Mesenchymal stem cell (in vitro differentiated cells and primary cell): ENCODE data around the gene IGF2R.

Source experiments
- DNase-seq: peaks from one replicate; pipeline ENCODE4 v3.0.0-alpha.2; 2013
- H2AFZ ChIP-seq: one replicate; pipeline ENCODE4 v1.6.1; 2013; ENCODE audit warnings: low read depth, mild to moderate bottlenecking, control low read depth, inconsistent platforms, low read length, moderate library complexity
- H2AK5ac ChIP-seq: 2 replicates; pipeline ENCODE4 v1.6.1; 2013; ENCODE audit warnings: low read length, moderate library complexity, mild to moderate bottlenecking, inconsistent platforms; ENCODE audit not compliant: severe bottlenecking
- H2BK120ac ChIP-seq: one replicate; pipeline ENCODE4 v1.6.1; 2013; ENCODE audit warnings: low read depth, mild to moderate bottlenecking, inconsistent platforms, low read length, moderate library complexity
- H2BK12ac ChIP-seq, 2 experiments: one replicate each; pipeline ENCODE4 v1.6.1; 2013; ENCODE audit warnings: inconsistent platforms in 2 of 2, low read length in 2 of 2, mild to moderate bottlenecking in 2 of 2, moderate library complexity in 2 of 2, control low read depth in 1 of 2
- H2BK15ac ChIP-seq: one replicate; pipeline ENCODE4 v1.6.1; 2013; ENCODE audit warnings: mild to moderate bottlenecking, low read depth, inconsistent platforms; ENCODE audit not compliant: poor library complexity, severe bottlenecking
- H2BK5ac ChIP-seq: 2 replicates; pipeline ENCODE4 v1.6.1; 2013; ENCODE audit warnings: low read depth, mild to moderate bottlenecking, low read length, control low read depth, inconsistent platforms; ENCODE audit not compliant: poor library complexity, severe bottlenecking
- H3K14ac ChIP-seq, 2 experiments: one replicate each; pipeline ENCODE4 v1.6.1; 2013; ENCODE audit warnings: inconsistent platforms in 2 of 2, low read length in 2 of 2, control low read depth in 1 of 2, mild to moderate bottlenecking in 1 of 2, moderate library complexity in 1 of 2
- H3K18ac ChIP-seq, 2 experiments: one replicate each; pipeline ENCODE4 v1.6.1; 2013; ENCODE audit warnings: inconsistent platforms in 2 of 2, low read length in 2 of 2, control low read depth in 1 of 2, low read depth in 1 of 2, mild to moderate bottlenecking in 1 of 2
- H3K23ac ChIP-seq, 2 experiments: one replicate each; pipeline ENCODE4 v1.6.1; 2013; ENCODE audit warnings: inconsistent platforms in 2 of 2, low read length in 2 of 2, mild to moderate bottlenecking in 2 of 2, moderate library complexity in 2 of 2, control low read depth in 1 of 2
- H3K27ac ChIP-seq: 2 replicates; pipeline ENCODE4 v1.5.1; 2013; ENCODE audit warnings: mild to moderate bottlenecking, moderate library complexity, low read length, control low read depth, inconsistent platforms; ENCODE audit not compliant: poor library complexity, severe bottlenecking
- H3K27me3 ChIP-seq, 2 experiments: 2 replicates each; pipeline versions ENCODE4 v1.6.1 to v1.7.0; 2013; ENCODE audit warnings: low read length in 2 of 2, mild to moderate bottlenecking in 2 of 2, moderate library complexity in 2 of 2, control low read depth in 1 of 2, inconsistent platforms in 1 of 2; ENCODE audit not compliant: control insufficient read depth in 1 of 2, insufficient read depth in 1 of 2
- H3K36me3 ChIP-seq, 2 experiments: 2 replicates each; pipeline versions ENCODE4 v1.6.1 to v1.7.0; 2013; ENCODE audit warnings: low read length in 2 of 2, control low read depth in 1 of 2, inconsistent platforms in 1 of 2, low read depth in 1 of 2, mild to moderate bottlenecking in 1 of 2; ENCODE audit not compliant: insufficient read depth in 2 of 2, control insufficient read depth in 1 of 2
- H3K4ac ChIP-seq, 2 experiments: one replicate each; pipeline ENCODE4 v1.6.1; 2013; ENCODE audit warnings: inconsistent platforms in 2 of 2, low read length in 2 of 2, mild to moderate bottlenecking in 2 of 2, moderate library complexity in 2 of 2, control low read depth in 1 of 2, low read depth in 1 of 2
- H3K4me1 ChIP-seq: 2 replicates; pipeline ENCODE4 v1.6.1; 2013; ENCODE audit warnings: low read depth, low read length, control low read depth; ENCODE audit not compliant: control insufficient read depth, insufficient read depth
- H3K4me2 ChIP-seq: 2 replicates; pipeline ENCODE4 v1.6.1; 2013; ENCODE audit warnings: low read length, mild to moderate bottlenecking, inconsistent platforms; ENCODE audit not compliant: poor library complexity, severe bottlenecking
- H3K4me3 ChIP-seq, 2 experiments: 2 replicates each; pipeline versions ENCODE4 v1.5.1 to v1.7.0; 2013; ENCODE audit warnings: low read length in 2 of 2, mild to moderate bottlenecking in 2 of 2, control low read depth in 1 of 2, low read depth in 1 of 2; ENCODE audit not compliant: insufficient read depth in 1 of 2
- H3K79me1 ChIP-seq: replicated peaks from 2 replicates; pipeline ENCODE4 v1.6.1; 2013; ENCODE audit warnings: mild to moderate bottlenecking, control low read depth, low read length, inconsistent platforms; ENCODE audit not compliant: poor library complexity, severe bottlenecking
- H3K9ac ChIP-seq: 2 replicates; pipeline ENCODE4 v1.7.0; 2013; ENCODE audit warnings: mild to moderate bottlenecking, low read length, moderate library complexity
- H3K9me3 ChIP-seq: 2 replicates; pipeline ENCODE4 v1.7.0; 2013; ENCODE audit warnings: mild to moderate bottlenecking, low read length; ENCODE audit not compliant: control insufficient read depth
- H4K8ac ChIP-seq: one replicate; pipeline ENCODE4 v1.6.1; 2013; ENCODE audit warnings: inconsistent platforms, mild to moderate bottlenecking, low read length, moderate library complexity
- H4K91ac ChIP-seq: one replicate; pipeline ENCODE4 v1.6.1; 2013; ENCODE audit warnings: mild to moderate bottlenecking, low read length, inconsistent platforms
- WGBS: methylation state at CpG from one replicate; pipeline ENCODE4 v1.1.7; 2013; ENCODE audit warnings: mixed read lengths; 5-methylcytosine and 5-hydroxymethylcytosine counted together

Gene IGF2R

GRCh38 chr6:160057080-160057479 is 88.2 kb downstream of the IGF2R start:
- Histone ChIP-seq H2AK5ac (no peak overlapping the region), H3K23ac (no peak overlapping the region), H3K36me3 (peaks cover 62 to 97% of the 10 kb centered on the region in 2 experiments), H3K4me2 (no peak overlapping the region), H3K4me1 (no peaks in the 10 kb centered on the region), H4K91ac (no peak overlapping the region), H3K18ac (no peak overlapping the region), H2BK15ac (no peak overlapping the region), H4K8ac (no peak overlapping the region), H2BK5ac (no peak overlapping the region), H3K27ac (no peak overlapping the region), H3K4ac (no peak overlapping the region), H3K79me1 (peaks cover 44% of the 10 kb centered on the region), H3K14ac (no peak overlapping the region), H3K4me3 (no peak overlapping the region), H2BK120ac (no peak overlapping the region), H2AFZ (no peak overlapping the region), H2BK12ac (no peak overlapping the region), H3K9ac (no peak overlapping the region), H3K27me3 (no peaks in the 10 kb centered on the region), H3K9me3 (no peaks in the 10 kb centered on the region)
- no peak for DNase-seq
- 96% methylated on average over 6 of the region's 6 CpGs for WGBS

GRCh38 chr6:160058603-160059215 is 89.8 kb downstream of the IGF2R start:
- H2BK120ac ChIP-seq: no peak overlapping the region
- H3K36me3 ChIP-seq: peaks cover 71 to 96% of the 10 kb centered on the region in 2 experiments
- H3K9me3 ChIP-seq: no peaks in the 10 kb centered on the region
- H2BK12ac ChIP-seq: no peak overlapping the region
- WGBS: 96% methylated on average over 5 of the region's 6 CpGs
- no peaks in the 10 kb centered on the region for H3K4me1 ChIP-seq
- H3K4ac ChIP-seq: no peak overlapping the region
- no peak overlapping the region for H3K14ac ChIP-seq
- DNase-seq: no peak
- no peak overlapping the region for H3K9ac ChIP-seq
- peaks cover 49% of the 10 kb centered on the region for H3K79me1 ChIP-seq
- no peak overlapping the region for H3K23ac ChIP-seq
- no peak overlapping the region for H2AFZ ChIP-seq
- H3K27me3 ChIP-seq: no peaks in the 10 kb centered on the region
- H3K18ac ChIP-seq: no peak overlapping the region
- no peak overlapping the region for H2BK5ac ChIP-seq
- H4K91ac ChIP-seq: no peak overlapping the region
- no peak overlapping the region for H2AK5ac ChIP-seq
- no peak overlapping the region for H4K8ac ChIP-seq
- H3K4me2 ChIP-seq: no peak overlapping the region
- H2BK15ac ChIP-seq: no peak overlapping the region
- no peak overlapping the region for H3K27ac ChIP-seq
- H3K4me3 ChIP-seq: no peak overlapping the region

GRCh38 chr6:160060221-160060620 is 91.3 kb downstream of the IGF2R start:
- H3K4me2 ChIP-seq: no peak overlapping the region
- no peak overlapping the region for H3K18ac ChIP-seq
- DNase-seq: no peak
- H3K36me3 ChIP-seq: peaks cover 71 to 96% of the 10 kb centered on the region in 2 experiments
- H3K4ac ChIP-seq: no peak overlapping the region
- H3K27ac ChIP-seq: no peak overlapping the region
- H3K4me1 ChIP-seq: no peaks in the 10 kb centered on the region
- H3K79me1 ChIP-seq: peaks cover 47% of the 10 kb centered on the region
- no peak overlapping the region for H3K9ac ChIP-seq
- no peak overlapping the region for H2AFZ ChIP-seq
- no peak overlapping the region for H4K8ac ChIP-seq
- no peak overlapping the region for H4K91ac ChIP-seq
- no peak overlapping the region for H2AK5ac ChIP-seq
- H3K9me3 ChIP-seq: no peaks in the 10 kb centered on the region
- no peak overlapping the region for H2BK12ac ChIP-seq
- H3K14ac ChIP-seq: no peak overlapping the region
- WGBS: 98% methylated on average over 11 of the region's 11 CpGs
- no peak overlapping the region for H2BK120ac ChIP-seq
- no peaks in the 10 kb centered on the region for H3K27me3 ChIP-seq
- H2BK15ac ChIP-seq: no peak overlapping the region
- no peak overlapping the region for H3K4me3 ChIP-seq
- no peak overlapping the region for H2BK5ac ChIP-seq
- no peak overlapping the region for H3K23ac ChIP-seq

GRCh38 chr6:160060920-160061447 is 92.1 kb downstream of the IGF2R start:
- Histone ChIP-seq H3K9me3 (no peaks in the 10 kb centered on the region), H3K14ac (no peak overlapping the region), H3K27ac (no peak overlapping the region), H3K4ac (no peak overlapping the region), H3K4me1 (no peaks in the 10 kb centered on the region), H2AK5ac (no peak overlapping the region), H3K27me3 (no peaks in the 10 kb centered on the region), H3K9ac (no peak overlapping the region), H2BK15ac (no peak overlapping the region), H4K8ac (no peak overlapping the region), H3K18ac (no peak overlapping the region), H4K91ac (no peak overlapping the region), H3K4me2 (no peak overlapping the region), H3K79me1 (peaks cover 40% of the 10 kb centered on the region), H3K23ac (no peak overlapping the region), H2BK120ac (no peak overlapping the region), H2AFZ (no peak overlapping the region), H2BK12ac (no peak overlapping the region), H2BK5ac (no peak overlapping the region), H3K4me3 (no peak overlapping the region), H3K36me3 (peaks cover 63 to 91% of the 10 kb centered on the region in 2 experiments)
- WGBS: 96% methylated on average over 4 of the region's 4 CpGs
- no peak for DNase-seq
